Osteocyte (in vitro differentiated cells): ENCODE measurements around the gene HIF3A. TPM values are rescaled to one million over a fixed set of nuclear protein-coding genes. Genes with fewer than 3 reads are reported as not detected.

ENCODE experiments used
- DNase-seq: peaks from one replicate; pipeline ENCODE4 v3.0.0; 2021; ENCODE audit warnings: mixed read lengths; ENCODE audit not compliant: unreplicated experiment; ENCODE audit errors: extremely low spot score
- H3K27ac Mint-ChIP-seq: one replicate; pipeline ENCODE4 v1.8.0; 2021; ENCODE audit warnings: mild to moderate bottlenecking, mixed read lengths; ENCODE audit not compliant: unreplicated experiment
- H3K27me3 Mint-ChIP-seq: one replicate; pipeline ENCODE4 v1.8.0; 2021; ENCODE audit warnings: mixed read lengths; ENCODE audit not compliant: unreplicated experiment
- H3K36me3 Mint-ChIP-seq: one replicate; pipeline ENCODE4 v1.8.0; 2021; ENCODE audit warnings: mixed read lengths; ENCODE audit not compliant: unreplicated experiment
- H3K4me1 Mint-ChIP-seq: one replicate; pipeline ENCODE4 v1.8.0; 2021; ENCODE audit warnings: mixed read lengths; ENCODE audit not compliant: unreplicated experiment
- H3K4me3 Mint-ChIP-seq: one replicate; pipeline ENCODE4 v1.8.0; 2021; ENCODE audit warnings: mild to moderate bottlenecking, moderate library complexity, mixed read lengths; ENCODE audit not compliant: unreplicated experiment
- H3K9me3 Mint-ChIP-seq: one replicate; pipeline ENCODE4 v1.8.0; 2021; ENCODE audit warnings: mixed read lengths; ENCODE audit not compliant: unreplicated experiment
- CTCF ChIP-seq: fragments of 200-600 bp; sonication (generic); IDR thresholded peaks from 2 replicates; pipeline ENCODE4 v1.5.0; 2021; ENCODE audit warnings: antibody characterized with exemption, mild to moderate bottlenecking, moderate library complexity
- total RNA-seq: library from RNA; stranded (reverse); gene quantifications from 2 replicates; pipeline ENCODE4 v1.2.1, GENCODE V29; 2021

The HIF3A gene
- total RNA-seq, 1 donor from 2014 or later = 101 TPM

DNA sequence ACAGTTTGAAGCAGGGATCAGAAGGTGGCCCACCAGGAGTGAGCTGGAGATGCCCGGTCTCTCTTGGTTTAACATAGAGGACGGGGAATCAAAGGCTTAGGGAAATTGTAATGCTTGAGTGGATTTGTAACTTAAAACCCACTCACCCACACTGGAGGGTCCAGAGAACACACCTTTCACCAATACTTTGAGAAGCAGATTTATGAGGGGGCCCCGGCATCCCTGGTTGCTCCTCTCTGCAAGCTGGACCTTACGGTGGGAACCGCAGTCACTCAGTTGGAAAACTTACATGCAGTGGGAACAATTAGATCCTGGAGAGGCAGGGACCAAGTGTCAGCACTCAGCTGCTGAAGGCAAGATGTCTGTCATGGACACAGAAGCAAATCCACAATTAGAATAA lies 70.6 kb downstream of the HIF3A start:
- DNase-seq = no peak
- Mint-ChIP-seq H3K4me1 (peaks cover 35% of the 10 kb centered on the region), H3K4me3 (no peak overlapping the region)

DNA sequence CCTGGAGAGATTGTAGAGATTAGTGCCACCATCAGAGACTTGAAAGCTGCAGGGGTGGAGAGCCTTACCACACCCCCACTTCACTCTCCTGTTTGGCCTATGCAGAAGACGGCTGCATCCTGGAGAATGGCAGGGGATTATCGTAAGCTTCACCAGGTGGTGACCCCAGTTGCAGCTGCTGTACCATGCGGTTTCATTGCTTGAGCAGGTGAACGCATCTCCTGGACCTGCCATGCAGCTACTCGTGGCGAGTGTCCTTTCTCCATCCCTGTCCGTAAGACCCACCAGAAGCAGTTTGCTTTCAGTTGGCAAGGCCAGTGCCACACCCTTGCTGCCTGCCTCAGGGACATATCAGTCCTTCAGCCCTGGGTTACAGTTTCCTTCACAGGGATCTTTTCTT lies 71.3 kb downstream of the HIF3A start:
- DNase-seq = no peak
- no peaks in the 10 kb centered on the region for H3K27me3 Mint-ChIP-seq
- H3K9me3 Mint-ChIP-seq = no peaks in the 10 kb centered on the region
- no peak overlapping the region for H3K27ac Mint-ChIP-seq
- H3K36me3 Mint-ChIP-seq = peaks cover 12% of the 10 kb centered on the region
- H3K4me3 Mint-ChIP-seq = no peak overlapping the region
- peaks cover 42% of the 10 kb centered on the region for H3K4me1 Mint-ChIP-seq
- no peak for TF ChIP-seq CTCF

More for the DNA sequence above, 70.6 kb downstream of the HIF3A start:
- Mint-ChIP-seq H3K27me3 (no peaks in the 10 kb centered on the region), H3K9me3 (no peaks in the 10 kb centered on the region), H3K27ac (no peak overlapping the region), H3K36me3 (peaks cover 12% of the 10 kb centered on the region)
- TF ChIP-seq CTCF = no peak

GRCh38 chr19:46369817-46370216 lies 73.0 kb downstream of the HIF3A start:
- H3K4me1 Mint-ChIP-seq = peaks cover 59% of the 10 kb centered on the region
- no peak overlapping the region for H3K27ac Mint-ChIP-seq
- TF ChIP-seq CTCF = no peak
- no peaks in the 10 kb centered on the region for H3K27me3 Mint-ChIP-seq
- DNase-seq = no peak
- H3K4me3 Mint-ChIP-seq = no peak overlapping the region
- H3K36me3 Mint-ChIP-seq = peaks cover 5% of the 10 kb centered on the region
- no peaks in the 10 kb centered on the region for H3K9me3 Mint-ChIP-seq

DNA sequence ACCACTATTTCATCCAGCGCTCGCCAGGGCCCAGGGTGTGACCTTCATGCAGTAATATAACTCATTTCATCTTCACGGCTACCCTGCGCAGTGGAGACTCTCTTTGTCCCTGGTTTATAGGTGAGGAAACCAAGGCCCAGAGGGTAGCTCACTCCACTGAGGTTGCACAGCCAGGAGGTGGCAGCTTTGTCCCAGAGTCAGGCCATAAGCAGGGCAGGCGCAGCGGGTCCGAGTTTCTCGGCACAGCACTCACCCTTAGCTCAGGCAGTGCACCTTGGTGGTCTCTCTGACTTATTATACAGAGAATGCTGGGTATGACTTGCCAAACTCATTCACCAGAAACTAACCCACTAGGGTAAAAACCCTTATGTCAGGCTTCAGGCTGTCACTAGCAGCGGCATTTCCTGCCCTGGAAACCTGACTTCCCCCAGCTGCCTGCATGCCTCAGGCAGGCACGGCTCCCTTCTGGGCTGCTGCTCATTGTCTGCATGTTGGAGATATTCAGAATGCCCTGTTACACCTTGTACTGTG lies 74.6 kb downstream of the HIF3A start:
- DNase-seq = no peak
- Mint-ChIP-seq H3K27ac (peak overlapping the region; percentile 96), H3K27me3 (no peaks in the 10 kb centered on the region), H3K4me3 (peak overlapping the region; percentile 22), H3K9me3 (no peaks in the 10 kb centered on the region), H3K36me3 (peaks cover 10% of the 10 kb centered on the region), H3K4me1 (peaks cover 50% of the 10 kb centered on the region)
- TF ChIP-seq CTCF = peak; percentile 21

DNA sequence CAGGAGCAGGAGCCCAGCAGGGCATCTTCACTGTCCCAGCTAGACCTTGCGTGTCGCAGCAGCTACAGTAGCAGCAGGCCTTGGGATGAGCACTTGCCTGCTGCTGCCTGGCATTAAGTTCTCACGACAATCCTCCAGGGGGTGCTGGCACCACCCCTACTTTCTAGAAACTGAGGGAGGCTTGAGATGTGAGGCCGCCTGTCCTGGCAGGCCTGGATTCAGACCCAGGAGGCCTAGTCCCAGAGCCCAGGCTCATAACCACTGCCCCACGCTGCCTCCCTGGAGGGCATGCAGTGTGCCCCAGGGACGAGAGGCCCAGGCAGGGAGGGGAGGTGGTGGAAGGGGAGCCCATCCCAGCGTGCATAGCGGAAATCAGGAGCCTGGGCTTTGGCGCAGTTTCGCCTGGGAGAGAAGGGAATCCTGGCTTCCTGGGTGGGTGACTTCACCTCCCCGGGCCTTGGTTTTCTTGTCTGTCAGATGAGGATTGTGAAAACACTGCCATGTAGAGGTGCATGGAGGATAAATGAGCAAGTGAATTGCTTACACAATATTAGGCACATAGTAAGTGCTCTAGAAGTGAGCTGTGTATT lies 76.2 kb downstream of the HIF3A start:
- peaks cover 52% of the 10 kb centered on the region for H3K4me1 Mint-ChIP-seq
- no peaks in the 10 kb centered on the region for H3K27me3 Mint-ChIP-seq
- peaks cover 13% of the 10 kb centered on the region for H3K36me3 Mint-ChIP-seq
- peak; percentile 55 for TF ChIP-seq CTCF
- peak overlapping the region; percentile 96 for H3K27ac Mint-ChIP-seq
- no peaks in the 10 kb centered on the region for H3K9me3 Mint-ChIP-seq
- DNase-seq = no peak
- no peak overlapping the region for H3K4me3 Mint-ChIP-seq
